GM21825 (cell line): Measurements from ENCODE around the gene NOM1.
"Not testable (repeated sequence)": the region's sequence is repeated elsewhere in the genome, so short reads cannot be mapped to it uniquely, and the experiment has no call there.

Experiments
- ATAC-seq: cut with Tn5 transposase; IDR thresholded peaks from one replicate; pipeline ENCODE4 v1.9.1; 2021; ENCODE audit warnings: mild to moderate bottlenecking, moderate library complexity; ENCODE audit not compliant: unreplicated experiment

NOM1 gene

GRCh38 chr7:156949541-156950380 is at the start of gene NOM1:
Gene NOM1, plus strand, starts transcription at chr7:156949712. Its CDS starts 26 bp downstream, at chr7:156949738.
- ATAC-seq: peak; percentile 93

- ATAC-seq: not testable (repeated sequence)
Observed at GRCh38 chr7:156900093-156900492, 49.4 kb upstream of the NOM1 start.

- ATAC-seq: no peak
Observed at GRCh38 chr7:156903232-156903909, 46.1 kb upstream of the NOM1 start.

GRCh38 chr7:156906200-156906649 is 43.3 kb upstream of the NOM1 start:
- no peak for ATAC-seq

- no peak for ATAC-seq
Observed at GRCh38 chr7:156907656-156908055, 41.9 kb upstream of the NOM1 start.

GRCh38 chr7:156909574-156910252 is 39.8 kb upstream of the NOM1 start:
- ATAC-seq: not testable (repeated sequence)

GRCh38 chr7:156918635-156919034 is 30.9 kb upstream of the NOM1 start:
- ATAC-seq: no peak

- ATAC-seq: no peak
Observed at GRCh38 chr7:156919132-156919713, 30.3 kb upstream of the NOM1 start.

- ATAC-seq: no peak
Observed at GRCh38 chr7:156920076-156920475, 29.4 kb upstream of the NOM1 start.

- ATAC-seq: not testable (repeated sequence)
Observed at GRCh38 chr7:156920487-156921373, 28.8 kb upstream of the NOM1 start.

- not testable (repeated sequence) for ATAC-seq
Observed at GRCh38 chr7:156922304-156922703, 27.2 kb upstream of the NOM1 start.

- ATAC-seq: not testable (repeated sequence)
Observed at GRCh38 chr7:156925821-156926220, 23.7 kb upstream of the NOM1 start.

- ATAC-seq: no peak
Observed at GRCh38 chr7:156927571-156928405, 21.7 kb upstream of the NOM1 start.

GRCh38 chr7:156928406-156928747 is 21.1 kb upstream of the NOM1 start:
- no peak for ATAC-seq

GRCh38 chr7:156929789-156930539 is 19.5 kb upstream of the NOM1 start:
- no peak for ATAC-seq

- ATAC-seq: no peak
Observed at GRCh38 chr7:156932006-156932405, 17.5 kb upstream of the NOM1 start.

GRCh38 chr7:156935250-156935649 is 14.3 kb upstream of the NOM1 start:
- ATAC-seq: no peak

GRCh38 chr7:156936766-156937165 is 12.7 kb upstream of the NOM1 start:
- ATAC-seq: not testable (repeated sequence)
